Karpas-422 (cell line): ENCODE measurements around the gene MEX3A. TPM values are rescaled to one million over a fixed set of nuclear protein-coding genes. Genes with fewer than 3 reads are reported as not detected.

Experiments used
- DNase-seq: peaks from one replicate; pipeline ENCODE4 v3.0.0-alpha.2; 2015
- H2AFZ ChIP-seq: fragments of 200-600 bp; sonication (generic); 2 replicates; pipeline ENCODE4 v1.6.1; 2014; ENCODE audit warnings: antibody characterized with exemption, low read length, mixed read lengths
- H3K27ac ChIP-seq: fragments of 200-600 bp; sonication (generic); 2 replicates; pipeline ENCODE4 v1.5.1; 2014; ENCODE audit warnings: mild to moderate bottlenecking, low read length, moderate library complexity
- H3K27me3 ChIP-seq: fragments of 200-600 bp; sonication (generic); 2 replicates; pipeline ENCODE4 v1.6.1; 2014; ENCODE audit warnings: low read length, mixed read lengths
- H3K36me3 ChIP-seq: fragments of 200-600 bp; sonication (generic); 2 replicates; pipeline ENCODE4 v1.6.1; 2014; ENCODE audit warnings: low read length, mixed read lengths; ENCODE audit not compliant: insufficient read depth
- H3K4me1 ChIP-seq: fragments of 200-600 bp; sonication (generic); 2 replicates; pipeline ENCODE4 v1.6.1; 2014; ENCODE audit warnings: mild to moderate bottlenecking, low read length, mixed read lengths
- H3K4me2 ChIP-seq: fragments of 200-600 bp; sonication (generic); 2 replicates; pipeline ENCODE4 v1.6.1; 2014; ENCODE audit warnings: low read length, low read depth, mild to moderate bottlenecking; ENCODE audit not compliant: poor library complexity, severe bottlenecking
- H3K4me3 ChIP-seq: fragments of 200-600 bp; sonication (generic); 2 replicates; pipeline ENCODE4 v1.5.1; 2014; ENCODE audit warnings: mild to moderate bottlenecking, antibody characterized with exemption, low read length, mixed read lengths
- H3K79me2 ChIP-seq: fragments of 200-600 bp; sonication (generic); 2 replicates; pipeline ENCODE4 v1.6.1; 2014; ENCODE audit warnings: mild to moderate bottlenecking, low read length, mixed read lengths
- H3K9ac ChIP-seq: fragments of 200-600 bp; sonication (generic); 2 replicates; pipeline ENCODE4 v1.6.0; 2014; ENCODE audit warnings: low read length
- H3K9me2 ChIP-seq: fragments of 200-600 bp; sonication (generic), shearing (Covaris generic); replicated peaks from 2 replicates; pipeline ENCODE4 v1.6.0; 2014; ENCODE audit warnings: mild to moderate bottlenecking, low read length, moderate library complexity; ENCODE audit not compliant: insufficient read depth
- H3K9me3 ChIP-seq: fragments of 300-700, 200-600 bp; sonication (generic); 2 replicates; pipeline ENCODE4 v1.6.1; 2014; ENCODE audit warnings: low read length, mixed read lengths
- H4K20me1 ChIP-seq: fragments of 200-600 bp; sonication (generic); 2 replicates; pipeline ENCODE4 v1.6.1; 2014; ENCODE audit warnings: mild to moderate bottlenecking, antibody characterized with exemption, low read length, low read depth; ENCODE audit not compliant: insufficient read depth
- total RNA-seq: library from RNA; depleted of rRNA; stranded (reverse); fragments of >200 nt; shearing (Covaris generic); gene quantifications from 2 replicates; pipeline ENCODE4 v1.2.3, GENCODE V29; 2014; ENCODE audit warnings: low replicate concordance

Gene MEX3A
- total RNA-seq, 1 experiment from 2014 or later = 2.3 TPM

DNA sequence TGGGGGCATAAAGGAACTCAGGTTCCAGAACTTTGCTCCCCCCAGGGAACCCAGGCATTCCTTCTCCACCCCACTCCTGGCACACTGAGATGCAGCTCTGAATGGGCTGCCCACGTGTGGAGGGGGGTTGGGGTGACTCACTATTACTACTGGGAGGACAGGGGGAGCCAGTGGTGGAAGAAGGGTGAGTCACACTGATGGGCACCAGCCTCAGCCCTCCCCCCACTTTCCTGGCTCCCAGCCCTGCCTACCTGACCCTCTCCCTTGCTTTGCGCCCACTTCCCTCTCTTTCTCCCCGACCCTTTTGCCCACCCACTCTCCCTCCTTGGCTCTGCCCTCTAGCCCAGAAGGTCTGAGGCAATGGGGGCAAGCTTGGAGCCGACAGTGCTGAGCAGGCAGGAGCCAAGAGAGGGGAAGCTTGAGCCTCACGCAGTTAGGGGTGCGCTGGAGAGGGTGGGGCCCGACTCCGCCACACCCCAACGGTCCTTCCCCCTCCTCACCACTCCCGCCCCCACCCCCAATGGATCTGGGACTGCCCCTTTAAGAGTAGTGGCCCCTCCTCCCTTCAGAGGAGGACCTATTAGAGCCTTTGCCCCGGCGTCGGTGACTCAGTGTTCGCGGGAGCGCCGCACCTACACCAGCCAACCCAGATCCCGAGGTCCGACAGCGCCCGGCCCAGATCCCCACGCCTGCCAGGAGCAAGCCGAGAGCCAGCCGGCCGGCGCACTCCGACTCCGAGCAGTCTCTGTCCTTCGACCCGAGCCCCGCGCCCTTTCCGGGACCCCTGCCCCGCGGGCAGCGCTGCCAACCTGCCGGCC lies 32.0 kb upstream of the MEX3A start, which contains the start of gene LMNA:
LMNA (plus strand) TSS at position 611 of the 818 bp plus-strand sequence. CDS start 208 bp downstream, outside the sequence.
- H3K79me2 ChIP-seq = no peaks in the 10 kb centered on the region
- no peak within 1 kb of the TSS for H3K4me3 ChIP-seq
- H3K27me3 ChIP-seq = no peaks in the 10 kb centered on the region
- H2AFZ ChIP-seq = no peak within 1 kb of the TSS
- no peaks in the 10 kb centered on the region for H3K36me3 ChIP-seq
- H3K27ac ChIP-seq = no peak within 1 kb of the TSS
- H4K20me1 ChIP-seq = no peaks in the 10 kb centered on the region
- no peak within 1 kb of the TSS for H3K4me2 ChIP-seq
- no peaks in the 10 kb centered on the region for H3K9me2 ChIP-seq
- no peaks in the 10 kb centered on the region for H3K9me3 ChIP-seq
- no peak within 1 kb of the TSS for H3K9ac ChIP-seq
- DNase-seq = peak; percentile 41
- 0 out of 2 replicates have a peak, but pooled peaks cover 2% of the 10 kb centered on the region for H3K4me1 ChIP-seq

DNA sequence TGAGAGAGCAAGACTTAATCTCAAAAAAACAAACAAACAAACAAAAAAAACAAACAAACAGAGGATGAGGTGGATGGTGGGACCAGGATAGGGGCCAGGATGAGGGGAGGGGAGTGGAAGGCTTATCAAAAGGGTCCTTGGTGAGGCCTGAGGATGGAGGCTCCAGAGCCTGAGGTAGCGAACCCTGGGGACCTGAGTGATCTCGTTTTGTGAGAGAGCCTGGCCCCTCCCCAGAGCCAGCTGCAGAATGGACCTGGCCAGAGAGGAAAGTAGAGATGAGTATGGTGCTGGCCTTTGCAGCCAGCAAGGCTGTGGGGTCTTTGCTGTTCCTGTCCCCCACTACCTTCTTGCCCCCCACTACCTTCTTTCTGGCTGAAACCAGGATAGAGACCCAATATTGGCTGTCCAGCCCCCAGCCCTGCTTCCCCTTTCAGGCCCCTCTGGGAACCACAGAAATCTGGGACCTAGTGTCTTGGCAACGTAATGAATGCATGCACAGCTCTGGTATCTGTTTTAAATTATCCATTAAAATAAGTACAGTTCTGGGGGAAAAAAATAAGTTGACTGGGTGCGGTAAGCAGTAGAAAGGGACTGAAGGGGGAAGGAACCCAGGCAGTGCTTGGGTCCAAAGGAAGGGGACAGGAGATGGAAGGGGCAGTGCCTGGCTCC lies 31.2 kb upstream of the MEX3A start:
- H3K79me2 ChIP-seq = no peaks in the 10 kb centered on the region
- DNase-seq = no peak
- no peaks in the 10 kb centered on the region for H3K9me2 ChIP-seq
- H3K27ac ChIP-seq = no peak overlapping the region
- no peaks in the 10 kb centered on the region for H3K27me3 ChIP-seq
- H3K9me3 ChIP-seq = no peaks in the 10 kb centered on the region
- no peaks in the 10 kb centered on the region for H4K20me1 ChIP-seq
- H2AFZ ChIP-seq = no peak overlapping the region
- H3K4me1 ChIP-seq = 0 out of 2 replicates have a peak, but pooled peaks cover 2% of the 10 kb centered on the region
- no peak overlapping the region for H3K9ac ChIP-seq
- no peak overlapping the region for H3K4me3 ChIP-seq
- H3K36me3 ChIP-seq = no peaks in the 10 kb centered on the region
- H3K4me2 ChIP-seq = no peak overlapping the region

DNA sequence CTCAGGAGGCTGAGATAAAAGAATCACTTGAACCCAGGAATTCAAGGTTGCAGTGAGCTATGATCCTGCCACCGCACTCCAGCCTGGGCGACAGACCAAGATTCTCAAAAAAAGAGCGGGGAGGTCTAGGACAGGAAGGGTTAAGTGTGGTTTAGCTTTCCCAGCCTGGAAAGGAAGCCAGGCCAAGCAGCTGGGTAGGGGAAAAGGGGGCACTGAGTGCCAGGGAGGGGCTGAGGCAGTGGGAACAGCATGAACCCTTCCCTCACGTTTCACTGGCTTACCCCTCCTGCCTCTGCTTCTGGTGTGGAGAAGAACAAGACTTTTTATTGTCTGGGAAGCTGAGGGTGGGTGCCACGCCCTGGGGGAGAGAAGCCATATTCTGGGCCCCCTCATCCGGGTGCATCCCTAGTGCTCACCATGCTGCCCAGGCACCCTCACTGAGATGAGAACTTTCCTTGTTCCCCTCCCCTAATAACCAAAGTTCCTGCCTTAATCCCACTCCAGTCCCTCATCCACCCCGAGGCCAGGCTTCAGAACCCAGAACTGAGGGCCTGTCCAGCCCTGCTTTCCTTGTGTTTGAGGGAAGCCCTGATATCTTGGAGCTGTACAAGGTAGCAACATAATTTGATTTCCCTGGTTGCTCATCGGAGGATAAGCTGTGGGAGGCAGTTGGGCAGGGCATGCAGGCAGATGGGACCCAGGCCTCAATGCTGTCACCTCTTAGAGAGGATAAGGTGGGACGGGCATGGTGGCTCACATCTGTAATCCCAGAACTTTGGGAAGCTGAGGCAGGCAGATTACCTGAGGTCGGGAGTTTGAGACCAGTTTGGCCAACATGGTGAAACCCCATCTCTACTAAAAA lies 30.2 kb upstream of the MEX3A start:
- H3K9ac ChIP-seq = no peak overlapping the region
- no peaks in the 10 kb centered on the region for H3K36me3 ChIP-seq
- H3K4me2 ChIP-seq = no peak overlapping the region
- no peaks in the 10 kb centered on the region for H3K9me3 ChIP-seq
- no peak overlapping the region for H3K4me3 ChIP-seq
- DNase-seq = no peak
- no peaks in the 10 kb centered on the region for H3K9me2 ChIP-seq
- H3K27me3 ChIP-seq = no peaks in the 10 kb centered on the region
- no peaks in the 10 kb centered on the region for H4K20me1 ChIP-seq
- no peak overlapping the region for H3K27ac ChIP-seq
- H2AFZ ChIP-seq = no peak overlapping the region
- H3K4me1 ChIP-seq = 0 out of 2 replicates have a peak, but pooled peaks cover 2% of the 10 kb centered on the region
- H3K79me2 ChIP-seq = no peaks in the 10 kb centered on the region

DNA sequence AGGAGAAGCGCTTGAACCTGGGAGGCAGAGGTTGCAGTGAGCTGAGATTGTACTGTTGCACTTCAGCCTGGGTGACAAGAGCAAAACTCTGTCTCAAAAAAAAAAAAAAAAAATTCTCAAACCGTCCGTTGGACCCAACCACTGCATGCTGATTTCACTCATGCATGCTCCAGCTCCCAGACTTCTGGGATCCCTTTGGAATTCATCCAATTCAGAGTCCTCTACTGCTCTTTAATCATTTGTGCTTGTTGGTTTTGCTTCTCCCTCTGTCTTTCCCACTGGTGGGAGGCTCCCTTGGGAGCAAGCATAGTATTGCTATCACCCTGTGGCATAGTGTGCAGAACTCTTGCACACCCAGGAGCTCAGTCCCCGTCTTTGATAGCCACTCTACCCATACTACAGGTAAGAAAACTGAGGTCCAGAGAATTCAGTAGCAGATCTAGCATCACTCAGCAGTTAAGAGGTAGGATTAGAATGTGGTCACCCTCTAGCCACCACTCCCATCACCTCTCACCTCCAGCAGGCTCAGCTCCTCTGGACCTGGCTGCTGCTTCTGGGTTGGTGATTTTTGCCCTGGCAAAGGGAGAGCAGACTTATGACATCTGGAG lies 29.2 kb upstream of the MEX3A start:
- Histone ChIP-seq H3K27me3 (no peaks in the 10 kb centered on the region), H3K4me3 (no peak overlapping the region), H3K9me3 (no peaks in the 10 kb centered on the region), H3K9ac (no peak overlapping the region), H4K20me1 (no peaks in the 10 kb centered on the region), H3K79me2 (no peaks in the 10 kb centered on the region), H3K9me2 (no peaks in the 10 kb centered on the region), H3K36me3 (no peaks in the 10 kb centered on the region), H3K4me1 (peaks cover 9% of the 10 kb centered on the region), H2AFZ (no peak overlapping the region), H3K4me2 (no peak overlapping the region), H3K27ac (no peak overlapping the region)
- DNase-seq = no peak

DNA sequence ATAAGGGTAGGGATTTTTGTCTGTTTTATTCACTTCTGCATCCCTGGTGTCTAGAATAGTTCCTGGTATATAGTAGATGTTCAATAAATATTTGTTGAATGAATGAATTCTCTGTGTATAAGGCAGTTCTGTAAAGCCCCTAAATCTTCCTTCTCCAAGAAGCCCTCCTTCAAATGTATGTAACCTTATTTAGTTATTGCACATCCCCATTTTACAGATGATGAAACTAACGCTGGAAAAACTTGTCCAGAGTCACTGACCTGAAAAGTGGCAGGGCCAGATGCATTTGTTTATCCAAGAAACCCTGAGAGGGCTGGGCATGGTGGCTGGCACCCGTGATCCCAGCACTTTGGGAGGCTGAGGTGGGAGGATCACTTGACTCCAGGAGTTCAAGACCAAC lies 28.0 kb upstream of the MEX3A start:
- Histone ChIP-seq H3K4me3 (no peak overlapping the region), H3K27me3 (no peaks in the 10 kb centered on the region), H3K9me3 (no peaks in the 10 kb centered on the region), H3K4me2 (no peak overlapping the region), H4K20me1 (no peaks in the 10 kb centered on the region), H3K9ac (no peak overlapping the region), H3K9me2 (no peaks in the 10 kb centered on the region), H3K79me2 (no peaks in the 10 kb centered on the region), H3K36me3 (no peaks in the 10 kb centered on the region), H3K27ac (no peak overlapping the region), H3K4me1 (peaks cover 20% of the 10 kb centered on the region), H2AFZ (no peak overlapping the region)
- no peak for DNase-seq

DNA sequence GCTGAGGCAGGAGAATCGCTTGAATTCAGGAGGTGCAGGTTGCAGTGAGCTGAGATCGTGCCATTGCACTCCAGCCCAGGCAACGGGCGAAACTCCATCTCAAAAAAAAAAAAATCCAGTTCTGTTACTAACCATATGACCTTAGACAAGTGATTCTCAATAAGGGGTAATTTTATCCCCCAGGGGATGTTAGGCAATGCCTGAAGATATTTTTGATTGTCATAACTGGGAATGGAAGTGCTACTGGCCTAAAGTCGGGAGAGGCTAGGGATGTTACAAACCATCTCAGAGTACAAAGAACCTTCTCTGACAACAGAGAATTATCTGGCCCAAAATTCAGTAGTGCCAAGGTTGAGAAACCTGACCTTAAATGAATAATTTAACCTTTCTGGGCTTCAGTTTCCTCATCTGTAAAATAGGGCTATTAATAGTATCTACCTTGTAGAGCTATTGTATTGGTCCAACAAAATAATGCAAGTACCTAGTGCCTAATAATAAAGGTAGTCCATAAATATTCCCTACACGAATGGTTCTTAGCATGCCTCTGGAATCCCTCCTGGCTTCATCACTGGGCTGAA lies 26.5 kb upstream of the MEX3A start:
- Histone ChIP-seq H3K4me2 (no peak overlapping the region), H3K9ac (no peak overlapping the region), H4K20me1 (no peaks in the 10 kb centered on the region), H3K79me2 (no peaks in the 10 kb centered on the region), H3K9me3 (no peaks in the 10 kb centered on the region), H3K9me2 (no peaks in the 10 kb centered on the region), H3K36me3 (no peaks in the 10 kb centered on the region), H3K27me3 (no peaks in the 10 kb centered on the region), H3K4me1 (peaks cover 32% of the 10 kb centered on the region), H2AFZ (no peak overlapping the region), H3K27ac (no peak overlapping the region), H3K4me3 (no peak overlapping the region)
- DNase-seq = no peak

DNA sequence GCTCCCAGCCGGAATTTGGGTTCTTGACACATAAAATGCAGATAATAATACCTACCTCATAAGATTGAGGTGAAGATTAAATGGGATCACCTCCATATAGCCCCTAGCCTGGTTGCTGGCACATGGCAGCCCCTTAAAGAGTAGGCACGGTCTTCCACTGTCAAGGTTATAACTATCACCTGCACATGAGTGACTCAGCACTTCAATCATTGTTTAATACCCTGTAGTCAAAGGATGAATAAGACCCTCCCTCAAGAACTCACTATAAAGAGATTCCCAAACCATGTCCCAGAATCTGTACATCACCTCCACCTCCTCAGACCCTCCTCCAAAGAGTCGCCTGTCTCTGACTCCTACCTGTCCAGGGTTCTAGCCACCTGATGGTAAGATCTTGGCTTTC lies 25.8 kb upstream of the MEX3A start:
- H3K27ac ChIP-seq = no peak overlapping the region
- no peaks in the 10 kb centered on the region for H4K20me1 ChIP-seq
- no peak overlapping the region for H3K4me2 ChIP-seq

More for the DNA sequence above, 25.8 kb upstream of the MEX3A start:
- Histone ChIP-seq H3K9me3 (no peaks in the 10 kb centered on the region), H3K9me2 (no peaks in the 10 kb centered on the region), H3K27me3 (no peaks in the 10 kb centered on the region), H3K79me2 (no peaks in the 10 kb centered on the region), H3K4me1 (peaks cover 35% of the 10 kb centered on the region), H2AFZ (no peak overlapping the region), H3K9ac (no peak overlapping the region), H3K4me3 (no peak overlapping the region), H3K36me3 (no peaks in the 10 kb centered on the region)
- DNase-seq = no peak
